IMR-90 (cell line): ENCODE data around the gene SOWAHC.

ENCODE experiments used
- BHLHE40 ChIP-seq: fragments of 150-350 bp; IDR thresholded peaks from 2 replicates; pipeline ENCODE4 v1.6.1; 2016; ENCODE audit warnings: mild to moderate bottlenecking, low read depth, low read length
- CEBPB ChIP-seq: IDR thresholded peaks from 2 replicates; pipeline ENCODE4 v1.6.1; 2012; ENCODE audit warnings: low read depth, low read length, improper control_type of control experiment
- CHD1 ChIP-seq: IDR thresholded peaks from 2 replicates; pipeline ENCODE4 v1.6.1; 2012; ENCODE audit warnings: low read depth, low read length, improper control_type of control experiment
- CTCF ChIP-seq: conservative IDR thresholded peaks from 2 replicates; pipeline ENCODE4 v1.5.1; 2012; ENCODE audit warnings: mild to moderate bottlenecking, low read depth, low read length, improper control_type of control experiment
- ELK1 ChIP-seq: fragments of 150-350 bp; IDR thresholded peaks from 2 replicates; pipeline ENCODE4 v1.6.1; 2016; ENCODE audit warnings: low read depth, mild to moderate bottlenecking, low read length, moderate library complexity, borderline replicate concordance
- MAFK ChIP-seq: IDR thresholded peaks from 2 replicates; pipeline ENCODE4 v1.6.1; 2012; ENCODE audit warnings: low read depth, low read length, improper control_type of control experiment
- MAZ ChIP-seq: IDR thresholded peaks from 2 replicates; pipeline ENCODE4 v1.6.1; 2012; ENCODE audit warnings: low read depth, mild to moderate bottlenecking, low read length, improper control_type of control experiment, moderate library complexity, borderline replicate concordance
- MXI1 ChIP-seq: IDR thresholded peaks from 2 replicates; pipeline ENCODE4 v1.6.1; 2012; ENCODE audit warnings: low read depth, mild to moderate bottlenecking, low read length, moderate library complexity, borderline replicate concordance
- POLR2A ChIP-seq: IDR thresholded peaks from 2 replicates; pipeline ENCODE4 v1.6.1; 2012; ENCODE audit warnings: mild to moderate bottlenecking, low read depth, low read length
- RCOR1 ChIP-seq: IDR thresholded peaks from 2 replicates; pipeline ENCODE4 v1.6.1; 2012; ENCODE audit warnings: mild to moderate bottlenecking, low read length, improper control_type of control experiment; ENCODE audit not compliant: insufficient replicate concordance
- SMC3 ChIP-seq: fragments of 150-350 bp; IDR thresholded peaks from 2 replicates; pipeline ENCODE4 v1.6.1; 2016; ENCODE audit warnings: low read depth, mild to moderate bottlenecking, antibody characterized with exemption, low read length, moderate library complexity
- USF2 ChIP-seq: fragments of 150-350 bp; IDR thresholded peaks from 2 replicates; pipeline ENCODE4 v1.6.1; 2017; ENCODE audit warnings: mild to moderate bottlenecking, antibody characterized with exemption, low read length, low read depth

- no peak for TF ChIP-seq ELK1
- TF ChIP-seq CTCF = no peak
- TF ChIP-seq POLR2A = no peak
- TF ChIP-seq USF2 = no peak
- no peak for TF ChIP-seq CHD1
- no peak for TF ChIP-seq CEBPB
- no peak for TF ChIP-seq MXI1
- TF ChIP-seq BHLHE40 = no peak
- no peak for TF ChIP-seq SMC3
- TF ChIP-seq MAFK = no peak
- no peak for TF ChIP-seq MAZ
- TF ChIP-seq RCOR1 = no peak
Measured at GRCh38 chr2:109660046-109660860, 46.1 kb downstream of the SOWAHC start.
